Liver (tissue), 3 donors: ENCODE results near the gene QSOX1.

Source experiments
- SP1 ChIP-seq: IDR thresholded peaks from 2 replicates; pipeline ENCODE4 v1.6.1; 2018; ENCODE audit warnings: antibody characterized with exemption, mild to moderate bottlenecking
- YY1 ChIP-seq: IDR thresholded peaks from 2 replicates; pipeline ENCODE4 v1.6.1; 2016; ENCODE audit warnings: antibody characterized with exemption, mild to moderate bottlenecking
- TF ChIP-seq, protein P1 (sequence below): fragments of 150-350 bp; IDR thresholded peaks from 2 replicates; pipeline ENCODE4 v1.5.1; 2017; ENCODE audit warnings: improper control_type of control experiment, low read depth, low read length; ENCODE audit not compliant: missing input control
- TF ChIP-seq, protein P2 (sequence below): IDR thresholded peaks from 2 replicates; pipeline ENCODE4 v1.6.1; 2016; ENCODE audit warnings: antibody characterized with exemption
- TF ChIP-seq, protein P3 (sequence below): IDR thresholded peaks from 2 replicates; pipeline ENCODE4 v1.6.1; 2016; ENCODE audit warnings: antibody characterized with exemption, mild to moderate bottlenecking
- donor health status: healthy.
- donor health status: healthy.

DNA sequence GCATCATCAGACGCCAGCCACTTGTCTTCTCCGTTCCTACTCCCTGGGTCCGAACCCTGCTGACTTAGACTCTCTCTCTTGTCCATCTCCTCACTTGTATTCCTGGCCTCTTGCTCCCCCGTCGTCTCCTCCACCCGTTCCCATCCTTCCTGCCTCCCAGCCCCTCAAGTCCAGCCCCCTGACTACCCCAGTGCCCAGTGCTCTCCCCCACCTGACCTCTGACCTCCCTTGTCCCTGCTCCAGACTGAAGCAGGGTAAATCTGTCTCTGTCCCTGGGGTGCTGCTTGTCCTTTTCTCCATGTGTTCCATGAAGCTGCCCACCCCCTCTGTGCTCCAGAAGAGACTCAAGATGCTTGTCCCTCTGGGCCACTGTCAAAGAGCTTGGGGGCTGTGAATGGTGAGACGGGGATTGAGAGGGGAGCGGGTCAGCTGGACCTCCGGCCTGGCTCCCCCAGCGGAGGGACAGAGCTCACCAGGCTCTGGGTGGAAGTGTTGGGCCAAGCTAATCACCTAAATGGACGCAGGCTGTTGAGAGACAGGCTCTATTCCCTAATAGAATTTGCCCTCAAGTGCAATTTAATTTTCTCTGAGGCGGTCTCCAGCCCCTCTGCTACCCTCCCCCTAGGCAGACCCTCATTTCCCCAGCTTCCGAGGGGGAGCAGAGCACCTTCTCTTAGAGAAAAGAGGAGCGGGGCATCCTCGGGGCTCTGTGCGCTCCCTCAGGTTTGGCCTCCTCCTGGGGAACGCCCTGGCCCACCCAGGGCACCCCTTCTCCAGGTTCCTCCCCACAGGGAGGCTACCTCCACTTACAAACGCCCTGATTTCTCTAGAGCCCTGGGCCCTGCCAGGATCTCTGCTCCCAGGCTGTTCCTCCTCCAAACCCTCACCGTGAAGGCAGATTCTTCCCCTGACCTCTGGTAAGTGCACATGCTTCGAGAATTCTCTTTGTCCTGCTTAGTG lies 64.4 kb downstream of the QSOX1 start:
- TF ChIP-seq, protein P1, sequence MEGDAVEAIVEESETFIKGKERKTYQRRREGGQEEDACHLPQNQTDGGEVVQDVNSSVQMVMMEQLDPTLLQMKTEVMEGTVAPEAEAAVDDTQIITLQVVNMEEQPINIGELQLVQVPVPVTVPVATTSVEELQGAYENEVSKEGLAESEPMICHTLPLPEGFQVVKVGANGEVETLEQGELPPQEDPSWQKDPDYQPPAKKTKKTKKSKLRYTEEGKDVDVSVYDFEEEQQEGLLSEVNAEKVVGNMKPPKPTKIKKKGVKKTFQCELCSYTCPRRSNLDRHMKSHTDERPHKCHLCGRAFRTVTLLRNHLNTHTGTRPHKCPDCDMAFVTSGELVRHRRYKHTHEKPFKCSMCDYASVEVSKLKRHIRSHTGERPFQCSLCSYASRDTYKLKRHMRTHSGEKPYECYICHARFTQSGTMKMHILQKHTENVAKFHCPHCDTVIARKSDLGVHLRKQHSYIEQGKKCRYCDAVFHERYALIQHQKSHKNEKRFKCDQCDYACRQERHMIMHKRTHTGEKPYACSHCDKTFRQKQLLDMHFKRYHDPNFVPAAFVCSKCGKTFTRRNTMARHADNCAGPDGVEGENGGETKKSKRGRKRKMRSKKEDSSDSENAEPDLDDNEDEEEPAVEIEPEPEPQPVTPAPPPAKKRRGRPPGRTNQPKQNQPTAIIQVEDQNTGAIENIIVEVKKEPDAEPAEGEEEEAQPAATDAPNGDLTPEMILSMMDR: no peak
- TF ChIP-seq SP1: no peak
- TF ChIP-seq, protein P2, sequence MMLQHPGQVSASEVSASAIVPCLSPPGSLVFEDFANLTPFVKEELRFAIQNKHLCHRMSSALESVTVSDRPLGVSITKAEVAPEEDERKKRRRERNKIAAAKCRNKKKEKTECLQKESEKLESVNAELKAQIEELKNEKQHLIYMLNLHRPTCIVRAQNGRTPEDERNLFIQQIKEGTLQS: no peak
- TF ChIP-seq, protein P3, sequence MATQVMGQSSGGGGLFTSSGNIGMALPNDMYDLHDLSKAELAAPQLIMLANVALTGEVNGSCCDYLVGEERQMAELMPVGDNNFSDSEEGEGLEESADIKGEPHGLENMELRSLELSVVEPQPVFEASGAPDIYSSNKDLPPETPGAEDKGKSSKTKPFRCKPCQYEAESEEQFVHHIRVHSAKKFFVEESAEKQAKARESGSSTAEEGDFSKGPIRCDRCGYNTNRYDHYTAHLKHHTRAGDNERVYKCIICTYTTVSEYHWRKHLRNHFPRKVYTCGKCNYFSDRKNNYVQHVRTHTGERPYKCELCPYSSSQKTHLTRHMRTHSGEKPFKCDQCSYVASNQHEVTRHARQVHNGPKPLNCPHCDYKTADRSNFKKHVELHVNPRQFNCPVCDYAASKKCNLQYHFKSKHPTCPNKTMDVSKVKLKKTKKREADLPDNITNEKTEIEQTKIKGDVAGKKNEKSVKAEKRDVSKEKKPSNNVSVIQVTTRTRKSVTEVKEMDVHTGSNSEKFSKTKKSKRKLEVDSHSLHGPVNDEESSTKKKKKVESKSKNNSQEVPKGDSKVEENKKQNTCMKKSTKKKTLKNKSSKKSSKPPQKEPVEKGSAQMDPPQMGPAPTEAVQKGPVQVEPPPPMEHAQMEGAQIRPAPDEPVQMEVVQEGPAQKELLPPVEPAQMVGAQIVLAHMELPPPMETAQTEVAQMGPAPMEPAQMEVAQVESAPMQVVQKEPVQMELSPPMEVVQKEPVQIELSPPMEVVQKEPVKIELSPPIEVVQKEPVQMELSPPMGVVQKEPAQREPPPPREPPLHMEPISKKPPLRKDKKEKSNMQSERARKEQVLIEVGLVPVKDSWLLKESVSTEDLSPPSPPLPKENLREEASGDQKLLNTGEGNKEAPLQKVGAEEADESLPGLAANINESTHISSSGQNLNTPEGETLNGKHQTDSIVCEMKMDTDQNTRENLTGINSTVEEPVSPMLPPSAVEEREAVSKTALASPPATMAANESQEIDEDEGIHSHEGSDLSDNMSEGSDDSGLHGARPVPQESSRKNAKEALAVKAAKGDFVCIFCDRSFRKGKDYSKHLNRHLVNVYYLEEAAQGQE: no peak
- TF ChIP-seq YY1: no peak
